Uterus (tissue), 4 donors: ENCODE results near the gene ZNF462. TPM values are rescaled to one million over a fixed set of nuclear protein-coding genes. Genes with fewer than 3 reads are reported as not detected.

Experiments
- DNase-seq, 2 donors: peaks; one replicate each; pipeline ENCODE4 v3.0.0-alpha.2; 2019 to 2020
- H3K27ac ChIP-seq, 2 donors: fragments of 200-600 bp; sonication (generic); 1 replicate in 1 of 2; 2 replicates in 1 of 2; pipeline ENCODE4 v1.5.1; 2016 to 2018
- H3K27me3 ChIP-seq, 2 donors: fragments of 200-600 bp; sonication (generic); one replicate each; pipeline ENCODE4 v1.5.1; 2018 to 2019; ENCODE audit warnings: control low read depth in 1 of 2
- H3K36me3 ChIP-seq, 2 donors: fragments of 200-600 bp; sonication (generic); one replicate each; pipeline ENCODE4 v1.5.1; 2019; ENCODE audit warnings: control low read depth in 1 of 2
- H3K4me1 ChIP-seq, 2 donors: fragments of 200-600 bp; sonication (generic); one replicate each; pipeline ENCODE4 v1.5.1; 2018 to 2019; ENCODE audit warnings: control low read depth in 1 of 2
- H3K4me3 ChIP-seq, 2 donors: fragments of 200-600 bp; sonication (generic); 1 replicate in 1 of 2; 2 replicates in 1 of 2; pipeline ENCODE4 v1.5.1; 2018 to 2019; ENCODE audit warnings: mild to moderate bottlenecking in 1 of 2
- H3K9me3 ChIP-seq, 2 donors: fragments of 200-600 bp; sonication (generic); one replicate each; pipeline ENCODE4 v1.5.1; 2019; ENCODE audit warnings: control low read depth in 1 of 2
- CTCF ChIP-seq, 4 experiments: fragments of 200-600 bp in 2 of 4; fragments of 450-650 bp in 2 of 4; sonication (generic) in 2 of 4; IDR thresholded peaks; one replicate each; pipeline ENCODE4 v1.5.1; 2016 to 2019; ENCODE audit warnings: antibody characterized with exemption in 4 of 4, mild to moderate bottlenecking in 2 of 4, moderate library complexity in 1 of 4
- POLR2A ChIP-seq, 2 donors: fragments of 450-650 bp; IDR thresholded peaks; one replicate each; pipeline ENCODE4 v1.6.1; 2016; ENCODE audit warnings: antibody characterized with exemption in 2 of 2, mild to moderate bottlenecking in 1 of 2, moderate library complexity in 1 of 2
- intact Hi-C: fragments of 100-400 bp; cut with DNase I; formaldehyde crosslinking; loops from one replicate; pipeline ENCODE4 v1.15.1; 2023; ENCODE audit warnings: low total_unique reads
- total RNA-seq, 4 donors: library from RNA; depleted of rRNA in 3 of 4; stranded (reverse); fragments of >200 nt in 3 of 4; gene quantifications; one replicate each; pipeline versions ENCODE4 v1.1.0 to v1.2.4, GENCODE V29; 2014 to 2023
- donor health status: DM: yes; HTN: yes; CAD: no.

Gene ZNF462
- total RNA-seq, 4 donors from 2014 or later, result 18.2 to 136 (median 60.1) TPM

DNA sequence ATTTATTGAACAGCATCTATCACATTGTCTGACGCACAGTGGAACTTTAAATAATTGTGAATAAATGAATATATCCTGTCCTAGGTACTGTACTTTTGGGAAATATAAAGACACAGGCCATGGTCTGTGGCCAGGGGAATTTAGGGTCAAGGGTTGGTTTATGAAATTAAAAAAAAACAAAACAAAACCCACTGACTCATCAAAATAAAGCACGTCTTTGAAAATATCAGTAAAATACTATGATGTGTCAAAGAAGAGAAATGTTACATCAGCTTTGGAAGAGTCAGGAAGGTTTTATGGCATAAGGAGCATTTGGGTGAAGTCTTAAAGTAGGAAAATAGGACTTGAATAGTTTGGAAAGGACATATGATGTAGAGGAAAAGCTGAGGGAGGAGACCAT is 70.5 kb downstream of the ZNF462 start:
- H3K4me1 ChIP-seq, result no peaks in the 10 kb centered on the region
- H3K27me3 ChIP-seq, result no peaks in the 10 kb centered on the region
- DNase-seq, result no peak
- TF ChIP-seq POLR2A (IDR thresholded peaks at IDR 0.05), result no peak
- H3K4me3 ChIP-seq, result no peak overlapping the region
- H3K9me3 ChIP-seq, result no peaks in the 10 kb centered on the region
- H3K27ac ChIP-seq, result no peak overlapping the region
- no peaks in the 10 kb centered on the region for H3K36me3 ChIP-seq
- intact Hi-C loops, result no loop called here

- no peaks in the 10 kb centered on the region for H3K9me3 ChIP-seq
- TF ChIP-seq CTCF (IDR thresholded peaks at IDR 0.05), result no peak
- TF ChIP-seq POLR2A (IDR thresholded peaks at IDR 0.05), result no peak
- H3K4me1 ChIP-seq, result no peaks in the 10 kb centered on the region
- DNase-seq, result no peak
- H3K4me3 ChIP-seq, result no peak overlapping the region
- H3K27ac ChIP-seq, result no peak overlapping the region
- no peaks in the 10 kb centered on the region for H3K27me3 ChIP-seq
- no peaks in the 10 kb centered on the region for H3K36me3 ChIP-seq
- intact Hi-C loops, result no loop called here
These were observed 71.7 kb downstream of the ZNF462 start for GRCh38 chr9:106934442-106935238.

- TF ChIP-seq POLR2A (IDR thresholded peaks at IDR 0.05) (no peak), CTCF (IDR thresholded peaks at IDR 0.05) (no peak)
- no peak for DNase-seq
- no peaks in the 10 kb centered on the region for H3K36me3 ChIP-seq
These were observed 73.7 kb downstream of the ZNF462 start for GRCh38 chr9:106936680-106937079.

GRCh38 chr9:106941916-106942315 is 79.0 kb downstream of the ZNF462 start:
- Histone ChIP-seq H3K36me3 (no peaks in the 10 kb centered on the region), H3K27me3 (no peaks in the 10 kb centered on the region), H3K27ac (peak overlapping the region; percentile 18 to 59), H3K9me3 (no peaks in the 10 kb centered on the region), H3K4me1 (no peaks in the 10 kb centered on the region), H3K4me3 (no peak overlapping the region)
- peak; percentile 24 to 34 for DNase-seq
- intact Hi-C loops, result no loop called here
- TF ChIP-seq POLR2A (IDR thresholded peaks at IDR 0.05) (no peak), CTCF (IDR thresholded peaks at IDR 0.05) (no peak)

More at GRCh38 chr9:106936680-106937079, 73.7 kb downstream of the ZNF462 start:
- no peak overlapping the region for H3K27ac ChIP-seq
- H3K27me3 ChIP-seq, result no peaks in the 10 kb centered on the region
- H3K4me3 ChIP-seq, result no peak overlapping the region
- H3K4me1 ChIP-seq, result no peaks in the 10 kb centered on the region
- intact Hi-C loops, result no loop called here
- H3K9me3 ChIP-seq, result no peaks in the 10 kb centered on the region

GRCh38 chr9:106945727-106946660 is 83.0 kb downstream of the ZNF462 start:
- no peak for DNase-seq
- no peak overlapping the region for H3K27ac ChIP-seq
- no peaks in the 10 kb centered on the region for H3K36me3 ChIP-seq
- TF ChIP-seq POLR2A (IDR thresholded peaks at IDR 0.05) (no peak), CTCF (IDR thresholded peaks at IDR 0.05) (no peak)
- no peaks in the 10 kb centered on the region for H3K9me3 ChIP-seq
- H3K4me3 ChIP-seq, result no peak overlapping the region
- intact Hi-C loops, result no loop called here
- no peaks in the 10 kb centered on the region for H3K4me1 ChIP-seq
- no peaks in the 10 kb centered on the region for H3K27me3 ChIP-seq
